Loucy (cell line): ENCODE data around the gene IFI6.

Experiments
- H2AFZ ChIP-seq: fragments of 200-600 bp; sonication (generic); 2 replicates; pipeline ENCODE4 v1.6.0; 2016; ENCODE audit warnings: antibody characterized with exemption, mild to moderate bottlenecking, low read length, moderate library complexity
- H3F3A ChIP-seq: fragments of 200-600 bp; 2 replicates; pipeline ENCODE4 v1.6.0; 2016; ENCODE audit warnings: antibody characterized with exemption, low read depth, mild to moderate bottlenecking
- H3K27me3 ChIP-seq: fragments of 200-600 bp; sonication (generic); 2 replicates; pipeline ENCODE4 v1.6.1; 2014; ENCODE audit warnings: low read length, mild to moderate bottlenecking; ENCODE audit not compliant: insufficient read depth, poor library complexity, severe bottlenecking
- H3K36me3 ChIP-seq: fragments of 200-600 bp; sonication (generic); 2 replicates; pipeline ENCODE4 v1.6.1; 2016; ENCODE audit warnings: low read length; ENCODE audit not compliant: insufficient read depth
- H3K4me1 ChIP-seq: fragments of 200-600 bp; sonication (generic); 2 replicates; pipeline ENCODE4 v1.5.1; 2014; ENCODE audit warnings: low read length, mild to moderate bottlenecking; ENCODE audit not compliant: insufficient read depth, poor library complexity, severe bottlenecking
- H3K4me2 ChIP-seq: fragments of 200-600 bp; sonication (generic); 2 replicates; pipeline ENCODE4 v1.6.0; 2014; ENCODE audit warnings: antibody characterized with exemption, low read length, low read depth, mild to moderate bottlenecking; ENCODE audit not compliant: poor library complexity, severe bottlenecking
- H3K4me3 ChIP-seq: fragments of 200-600 bp; sonication (generic); 2 replicates; pipeline ENCODE4 v1.5.1; 2014; ENCODE audit warnings: low read length, mild to moderate bottlenecking, mixed read lengths; ENCODE audit not compliant: poor library complexity, severe bottlenecking
- H3K79me2 ChIP-seq: fragments of 200-600 bp; sonication (generic); 2 replicates; pipeline ENCODE4 v1.6.1; 2014; ENCODE audit warnings: low read length; ENCODE audit not compliant: insufficient read depth
- H3K9ac ChIP-seq: fragments of 200-600 bp; sonication (generic); 2 replicates; pipeline ENCODE4 v1.6.0; 2014; ENCODE audit warnings: mild to moderate bottlenecking, low read depth, low read length, moderate library complexity; ENCODE audit not compliant: poor library complexity, severe bottlenecking
- H3K9me2 ChIP-seq: fragments of 200-600 bp; sonication (generic); replicated peaks from 2 replicates; pipeline ENCODE4 v1.6.1; 2016; ENCODE audit warnings: low read depth, low read length, mixed read lengths
- H3K9me3 ChIP-seq: fragments of 200-600 bp; sonication (generic); 2 replicates; pipeline ENCODE4 v1.6.1; 2014; ENCODE audit warnings: mild to moderate bottlenecking, antibody characterized with exemption, low read length, low read depth; ENCODE audit not compliant: insufficient read depth
- H4K20me1 ChIP-seq: fragments of 200-600 bp; sonication (generic); 2 replicates; pipeline ENCODE4 v1.6.0; 2014; ENCODE audit warnings: antibody characterized with exemption, low read length, mild to moderate bottlenecking; ENCODE audit not compliant: insufficient read depth, poor library complexity, severe bottlenecking
- EZH2phosphoT487 ChIP-seq: fragments of 200-600 bp; IDR thresholded peaks from 2 replicates; pipeline ENCODE4 v1.6.1; 2018; ENCODE audit warnings: antibody characterized with exemption, mild to moderate bottlenecking, moderate library complexity, borderline replicate concordance
- TF ChIP-seq, protein P1 (sequence below): fragments of 200-600 bp; sonication (generic); conservative IDR thresholded peaks from 2 replicates; pipeline ENCODE4 v1.5.1; 2014; ENCODE audit warnings: mild to moderate bottlenecking, antibody characterized with exemption, low read length

Gene IFI6

GRCh38 chr1:27713869-27714513 lies 42.0 kb upstream of the IFI6 start:
- Histone ChIP-seq H3K4me1 (peaks cover 19% of the 10 kb centered on the region), H3K4me2 (peak overlapping the region; percentile 55), H3K36me3 (no peaks in the 10 kb centered on the region), H3K27me3 (no peaks in the 10 kb centered on the region), H4K20me1 (no peaks in the 10 kb centered on the region), H2AFZ (peak overlapping the region; percentile 62), H3K79me2 (no peaks in the 10 kb centered on the region), H3K9me3 (no peaks in the 10 kb centered on the region), H3K4me3 (no peak overlapping the region), H3K9ac (peak overlapping the region; percentile 47), H3F3A (no peaks in the 10 kb centered on the region), H3K9me2 (no peaks in the 10 kb centered on the region)
- no peak for TF ChIP-seq EZH2phosphoT487
- TF ChIP-seq, protein P1, sequence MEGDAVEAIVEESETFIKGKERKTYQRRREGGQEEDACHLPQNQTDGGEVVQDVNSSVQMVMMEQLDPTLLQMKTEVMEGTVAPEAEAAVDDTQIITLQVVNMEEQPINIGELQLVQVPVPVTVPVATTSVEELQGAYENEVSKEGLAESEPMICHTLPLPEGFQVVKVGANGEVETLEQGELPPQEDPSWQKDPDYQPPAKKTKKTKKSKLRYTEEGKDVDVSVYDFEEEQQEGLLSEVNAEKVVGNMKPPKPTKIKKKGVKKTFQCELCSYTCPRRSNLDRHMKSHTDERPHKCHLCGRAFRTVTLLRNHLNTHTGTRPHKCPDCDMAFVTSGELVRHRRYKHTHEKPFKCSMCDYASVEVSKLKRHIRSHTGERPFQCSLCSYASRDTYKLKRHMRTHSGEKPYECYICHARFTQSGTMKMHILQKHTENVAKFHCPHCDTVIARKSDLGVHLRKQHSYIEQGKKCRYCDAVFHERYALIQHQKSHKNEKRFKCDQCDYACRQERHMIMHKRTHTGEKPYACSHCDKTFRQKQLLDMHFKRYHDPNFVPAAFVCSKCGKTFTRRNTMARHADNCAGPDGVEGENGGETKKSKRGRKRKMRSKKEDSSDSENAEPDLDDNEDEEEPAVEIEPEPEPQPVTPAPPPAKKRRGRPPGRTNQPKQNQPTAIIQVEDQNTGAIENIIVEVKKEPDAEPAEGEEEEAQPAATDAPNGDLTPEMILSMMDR: no peak

- Histone ChIP-seq H3K27me3 (no peaks in the 10 kb centered on the region), H3K4me2 (peak overlapping the region; percentile 55), H3K9me3 (no peaks in the 10 kb centered on the region), H3K4me3 (no peak overlapping the region), H3K9me2 (no peaks in the 10 kb centered on the region), H3K4me1 (peaks cover 19% of the 10 kb centered on the region), H3K9ac (peak overlapping the region; percentile 47), H3F3A (no peaks in the 10 kb centered on the region), H2AFZ (peak overlapping the region; percentile 62), H3K79me2 (no peaks in the 10 kb centered on the region), H3K36me3 (no peaks in the 10 kb centered on the region), H4K20me1 (no peaks in the 10 kb centered on the region)
- TF ChIP-seq, protein P1: no peak
Measured at GRCh38 chr1:27713139-27713725, 41.2 kb upstream of the IFI6 start.

GRCh38 chr1:27710574-27710973 lies 38.6 kb upstream of the IFI6 start:
- no peak overlapping the region for H3K4me2 ChIP-seq
- H3K9me2 ChIP-seq: no peaks in the 10 kb centered on the region
- no peak overlapping the region for H3K4me3 ChIP-seq
- no peaks in the 10 kb centered on the region for H3K36me3 ChIP-seq
- H3K27me3 ChIP-seq: no peaks in the 10 kb centered on the region
- no peaks in the 10 kb centered on the region for H4K20me1 ChIP-seq
- no peak overlapping the region for H3K9ac ChIP-seq
- H3K79me2 ChIP-seq: no peaks in the 10 kb centered on the region
- H3F3A ChIP-seq: no peaks in the 10 kb centered on the region
- H3K9me3 ChIP-seq: no peaks in the 10 kb centered on the region
- no peak for TF ChIP-seq EZH2phosphoT487
- TF ChIP-seq, protein P1: no peak
- H2AFZ ChIP-seq: no peak overlapping the region
- H3K4me1 ChIP-seq: peaks cover 19% of the 10 kb centered on the region
